DMS79 treated with DMSO at 0.1 percent for 48 hours (cell line): Measurements from ENCODE around the gene IGSF21.
A peak's percentile ranks its signal among the peaks of the same experiment; 100 is the strongest.
"Not testable (repeated sequence)": the region's sequence is repeated elsewhere in the genome, so short reads cannot be mapped to it uniquely, and the experiment has no call there.

Experiments used
- DNase-seq: peaks from one replicate; lab custom pipeline; 2025; lab: John Stamatoyannopoulos, UW

Gene IGSF21

GRCh38 chr1:18145851-18146618, 38.4 kb downstream of the IGSF21 start:
- no peak for DNase-seq

- DNase-seq, result no peak
Observed at GRCh38 chr1:18146886-18147285, 39.3 kb downstream of the IGSF21 start.

GRCh38 chr1:18147672-18148071, 40.1 kb downstream of the IGSF21 start:
- no peak for DNase-seq

GRCh38 chr1:18148461-18148860, 40.9 kb downstream of the IGSF21 start:
- peak; percentile 88 for DNase-seq

- DNase-seq, result peak; percentile 63
Observed at GRCh38 chr1:18149027-18149641, 41.5 kb downstream of the IGSF21 start.

GRCh38 chr1:18151436-18152122, 44.0 kb downstream of the IGSF21 start:
- no peak for DNase-seq

- DNase-seq, result no peak
Observed at GRCh38 chr1:18154430-18155194, 47.0 kb downstream of the IGSF21 start.

- no peak for DNase-seq
Observed at GRCh38 chr1:18155881-18156385, 48.3 kb downstream of the IGSF21 start.

GRCh38 chr1:18157352-18157751, 49.8 kb downstream of the IGSF21 start:
- DNase-seq, result no peak

GRCh38 chr1:18157968-18158367, 50.4 kb downstream of the IGSF21 start:
- DNase-seq, result no peak

GRCh38 chr1:18158714-18159113, 51.1 kb downstream of the IGSF21 start:
- no peak for DNase-seq

- no peak for DNase-seq
Observed at GRCh38 chr1:18160290-18160942, 52.8 kb downstream of the IGSF21 start.

GRCh38 chr1:18161690-18162089, 54.1 kb downstream of the IGSF21 start:
- no peak for DNase-seq

GRCh38 chr1:18165640-18166039, 58.0 kb downstream of the IGSF21 start:
- not testable (repeated sequence) for DNase-seq

GRCh38 chr1:18166341-18166740, 58.7 kb downstream of the IGSF21 start:
- no peak for DNase-seq

- DNase-seq, result peak; percentile 32
Observed at GRCh38 chr1:18166929-18167328, 59.3 kb downstream of the IGSF21 start.

- no peak for DNase-seq
Observed at GRCh38 chr1:18170444-18170843, 62.8 kb downstream of the IGSF21 start.

- DNase-seq, result no peak
Observed at GRCh38 chr1:18174037-18174436, 66.4 kb downstream of the IGSF21 start.

GRCh38 chr1:18175051-18175450, 67.5 kb downstream of the IGSF21 start:
- no peak for DNase-seq

- peak; percentile 15 for DNase-seq
Observed at GRCh38 chr1:18175530-18176377, 68.2 kb downstream of the IGSF21 start.

- no peak for DNase-seq
Observed at GRCh38 chr1:18176619-18177018, 69.0 kb downstream of the IGSF21 start.
